Activated CD4-positive, CD25-positive, alpha-beta regulatory T cell treated with anti-CD3 and anti-CD28 coated beads, Interleukin-2, amount 50 U/mL, for 72 hours (primary cell): ENCODE data around the gene BMAL2.
A peak's percentile ranks its signal among the peaks of the same experiment; 100 is the strongest.

Experiments
- DNase-seq: peaks from one replicate; pipeline ENCODE4 v3.0.0; 2021

Gene BMAL2

GRCh38 chr12:27332714-27333402, at the start of gene BMAL2:
Gene BMAL2 (plus strand): TSS chr12:27332836. CDS start chr12:27333073, 237 bp downstream.
- DNase-seq, result peak; percentile 58

GRCh38 chr12:27284021-27284420, 48.6 kb upstream of the BMAL2 start:
- DNase-seq, result no peak

GRCh38 chr12:27284751-27285150, 47.9 kb upstream of the BMAL2 start:
- no peak for DNase-seq

GRCh38 chr12:27285403-27285802, 47.2 kb upstream of the BMAL2 start:
- no peak for DNase-seq

GRCh38 chr12:27289414-27289813, 43.2 kb upstream of the BMAL2 start:
- DNase-seq, result no peak

- no peak for DNase-seq
These were observed 42.0 kb upstream of the BMAL2 start for GRCh38 chr12:27290501-27291168.

- no peak for DNase-seq
These were observed 40.8 kb upstream of the BMAL2 start for GRCh38 chr12:27291862-27292261.

- no peak for DNase-seq
These were observed 39.9 kb upstream of the BMAL2 start for GRCh38 chr12:27292718-27293117.

- DNase-seq, result no peak
These were observed 39.2 kb upstream of the BMAL2 start for GRCh38 chr12:27293463-27293862.

- DNase-seq, result no peak
These were observed 36.0 kb upstream of the BMAL2 start for GRCh38 chr12:27296674-27297073.

GRCh38 chr12:27297566-27297965, 35.1 kb upstream of the BMAL2 start:
- no peak for DNase-seq

- DNase-seq, result no peak
These were observed 33.5 kb upstream of the BMAL2 start for GRCh38 chr12:27299102-27299501.

- DNase-seq, result no peak
These were observed 32.4 kb upstream of the BMAL2 start for GRCh38 chr12:27300226-27300625.

- DNase-seq, result no peak
These were observed 29.2 kb upstream of the BMAL2 start for GRCh38 chr12:27303139-27304111.

GRCh38 chr12:27304856-27305255, 27.8 kb upstream of the BMAL2 start:
- no peak for DNase-seq

GRCh38 chr12:27305673-27306456, 26.8 kb upstream of the BMAL2 start:
- DNase-seq, result no peak

GRCh38 chr12:27309293-27309994, 23.2 kb upstream of the BMAL2 start:
- no peak for DNase-seq

GRCh38 chr12:27309995-27310315, 22.7 kb upstream of the BMAL2 start:
- DNase-seq, result no peak

- no peak for DNase-seq
These were observed 15.7 kb upstream of the BMAL2 start for GRCh38 chr12:27316947-27317346.

- no peak for DNase-seq
These were observed 13.2 kb upstream of the BMAL2 start for GRCh38 chr12:27319409-27319808.

- no peak for DNase-seq
These were observed 12.8 kb upstream of the BMAL2 start for GRCh38 chr12:27319848-27320247.

GRCh38 chr12:27324530-27324929, 8.1 kb upstream of the BMAL2 start:
- DNase-seq, result no peak
